SK-MEL-5 (cell line): Measurements from ENCODE around the gene FAM193B. TPM values are rescaled to one million over a fixed set of nuclear protein-coding genes. Genes with fewer than 3 reads are reported as not detected.
"Not testable (repeated sequence)": the region's sequence is repeated elsewhere in the genome, so short reads cannot be mapped to it uniquely, and the experiment has no call there.

Experiments used
- DNase-seq: peaks from one replicate; pipeline ENCODE4 v3.0.0-alpha.2; 2016; ENCODE audit warnings: low read depth, low spot score
- in situ Hi-C: cut with HindIII; loops from 2 replicates; pipeline ENCODE4 v1.10.0; 2016; ENCODE audit warnings: low sequenced_read_pairs, high pct_unique_total_duplicates, low pct_unique_long_range_greater_than_20kb
- total RNA-seq: library from RNA; depleted of rRNA; stranded (reverse); fragments of >200 nt; shearing (Covaris generic); gene quantifications from 2 replicates; pipeline ENCODE4 v1.2.3, GENCODE V29; 2014

FAM193B gene
- total RNA-seq, 1 experiment from 2014 or later = 11.4 TPM

GRCh38 chr5:177546258-177546741 lies 8.1 kb downstream of the FAM193B start:
- DNase-seq = peak; percentile 79
- in situ Hi-C loops = no loop called here

GRCh38 chr5:177545487-177546257 lies 8.7 kb downstream of the FAM193B start:
- peak; percentile 81 for DNase-seq
- in situ Hi-C loops = no loop called here

DNA sequence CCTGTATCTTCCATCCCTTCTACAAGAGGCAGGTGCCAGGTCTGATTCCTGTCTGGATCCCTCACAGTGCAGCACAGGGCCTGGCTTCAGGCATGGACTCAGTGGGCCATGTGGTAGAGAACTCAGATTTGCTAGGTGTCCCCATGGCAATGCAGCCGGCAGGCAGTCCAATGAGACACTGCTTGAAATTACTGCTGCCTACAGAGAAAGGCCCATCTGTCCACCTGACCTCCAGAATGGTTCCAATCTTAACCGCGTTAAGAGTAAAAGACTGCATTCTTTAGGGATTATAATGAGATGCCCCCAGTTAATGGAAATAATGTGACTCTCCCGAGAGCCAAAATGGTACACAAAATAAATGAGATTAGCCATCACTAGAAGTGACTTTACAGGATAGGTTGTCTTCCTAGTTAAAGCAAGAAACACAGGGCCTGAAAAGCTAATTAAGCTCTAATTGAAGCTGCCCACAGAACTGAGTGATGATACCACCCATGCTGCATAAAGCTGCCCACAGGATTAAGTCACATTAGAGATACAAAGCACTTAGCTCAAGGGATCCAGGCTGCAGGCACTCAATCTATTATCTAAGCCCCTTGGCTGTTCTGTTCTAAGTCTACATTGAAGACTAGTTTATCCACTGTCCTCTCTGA lies 11.4 kb downstream of the FAM193B start:
- DNase-seq = no peak
- in situ Hi-C loops = no loop called here

GRCh38 chr5:177540438-177540837 lies 13.9 kb downstream of the FAM193B start:
- DNase-seq = no peak
- in situ Hi-C loops = no loop called here

GRCh38 chr5:177539411-177539810 lies 15.0 kb downstream of the FAM193B start:
- no peak for DNase-seq
- in situ Hi-C loops = no loop called here

GRCh38 chr5:177538876-177539275 lies 15.5 kb downstream of the FAM193B start:
- in situ Hi-C loops = no loop called here

DNA sequence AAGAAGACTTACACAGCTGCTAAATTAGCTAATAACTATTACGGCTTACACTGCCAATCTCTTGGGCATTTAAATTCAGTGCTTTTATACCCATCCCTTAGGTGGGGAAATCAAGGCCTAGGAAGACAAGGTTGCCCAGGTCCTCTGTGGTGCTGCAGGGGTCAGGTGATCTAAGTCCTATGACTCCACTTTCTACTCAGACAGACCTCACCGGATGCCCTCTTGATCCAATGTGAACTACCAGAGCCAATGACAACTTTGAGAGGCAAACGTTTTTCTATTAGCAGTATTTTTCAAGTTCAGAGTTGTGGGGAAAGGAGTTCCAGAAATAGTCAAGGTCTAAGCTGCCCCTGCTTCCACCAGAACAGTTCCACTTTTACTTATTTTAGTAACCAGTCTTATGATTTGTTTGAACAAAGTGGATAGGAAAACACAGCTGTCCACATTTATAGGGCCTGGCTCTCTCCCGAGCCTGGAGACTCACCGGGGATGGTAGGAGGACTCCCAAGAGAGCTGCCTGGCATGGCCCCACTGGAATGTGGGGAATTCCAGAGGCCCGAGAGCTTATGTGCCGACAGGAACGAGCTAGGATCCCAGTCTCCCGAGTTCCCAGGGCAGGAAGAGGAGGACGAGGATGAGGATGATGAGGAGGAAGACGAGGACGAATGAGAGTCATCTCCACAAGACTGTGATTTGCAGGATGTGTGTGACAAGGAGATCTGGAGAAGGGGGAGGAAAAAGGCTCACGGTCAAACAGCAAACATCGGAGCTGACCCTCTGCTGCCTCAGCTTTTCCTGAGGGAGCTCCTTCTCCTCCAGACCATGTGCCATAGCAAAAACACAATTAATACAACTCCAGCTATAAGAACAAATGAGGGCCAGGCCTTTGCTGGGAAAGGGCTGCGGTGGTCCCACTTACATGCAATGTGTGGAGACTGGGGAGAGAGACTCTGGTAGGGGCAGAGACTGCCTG lies 16.7 kb downstream of the FAM193B start:
- in situ Hi-C loops = no loop called here
- no peak for DNase-seq

More at GRCh38 chr5:177538876-177539275, 15.5 kb downstream of the FAM193B start:
- no peak for DNase-seq

- in situ Hi-C loops = no loop called here
- no peak for DNase-seq
These were observed 18.0 kb downstream of the FAM193B start for GRCh38 chr5:177536386-177536785.

- DNase-seq = no peak
- in situ Hi-C loops = no loop called here
These were observed 19.2 kb downstream of the FAM193B start for GRCh38 chr5:177535125-177535524.

DNA sequence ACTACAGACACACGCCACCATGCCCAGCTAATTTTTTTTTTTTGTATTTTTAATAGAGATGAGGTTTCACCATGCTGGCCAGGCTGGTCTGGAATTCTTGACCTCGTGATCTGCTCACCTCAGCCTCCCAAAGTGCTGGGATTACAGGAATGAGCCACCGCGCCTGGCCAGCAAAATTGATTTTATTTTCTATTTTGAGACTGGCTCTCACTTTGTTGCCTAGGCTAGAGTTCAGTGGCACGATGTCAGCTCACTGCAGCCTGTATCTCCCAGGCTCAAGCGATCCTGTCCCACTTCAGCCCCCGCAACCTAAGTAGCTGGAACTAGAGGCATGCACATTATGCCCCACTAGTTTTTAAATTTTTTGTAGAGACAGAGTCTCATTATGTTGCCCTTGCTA lies 19.9 kb downstream of the FAM193B start:
- in situ Hi-C loops, DNase-seq: not testable (repeated sequence)

DNA sequence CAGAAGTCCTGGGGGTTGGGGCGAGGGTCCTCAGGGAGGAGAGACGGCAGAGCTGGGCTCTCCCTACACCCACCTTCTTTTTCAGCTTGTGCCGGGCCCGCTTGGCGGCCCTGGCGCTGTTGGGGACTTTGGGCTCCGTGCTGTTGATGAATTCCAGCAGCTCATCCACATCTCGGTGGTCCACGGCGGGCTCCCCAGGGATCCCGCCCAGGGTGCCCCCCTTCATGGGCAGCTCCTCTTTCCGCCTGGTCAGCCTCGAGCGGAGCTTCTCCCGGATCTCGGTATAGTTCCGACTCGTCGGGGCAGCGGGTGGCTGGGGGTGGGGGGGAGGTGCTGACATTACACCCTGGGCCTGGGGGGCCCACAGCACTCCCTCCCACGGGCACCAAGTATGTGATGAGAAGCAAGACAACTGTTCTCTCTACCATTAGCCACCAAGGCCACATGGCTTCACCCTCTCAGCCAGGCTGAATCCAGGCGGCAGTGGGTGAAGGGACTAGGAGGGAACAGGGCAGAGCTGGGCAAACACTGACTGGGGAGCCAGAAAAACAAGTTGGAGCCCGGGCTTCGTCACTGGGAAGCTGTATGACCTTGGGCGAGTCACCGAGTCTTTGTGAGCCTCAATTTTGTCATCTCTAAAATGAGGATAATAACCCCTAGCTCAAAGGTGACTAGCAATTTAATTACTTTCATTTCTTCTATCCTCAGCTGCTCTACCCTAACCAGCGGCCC lies 23.0 kb downstream of the FAM193B start:
- in situ Hi-C loops = no loop called here
- DNase-seq = no peak

DNA sequence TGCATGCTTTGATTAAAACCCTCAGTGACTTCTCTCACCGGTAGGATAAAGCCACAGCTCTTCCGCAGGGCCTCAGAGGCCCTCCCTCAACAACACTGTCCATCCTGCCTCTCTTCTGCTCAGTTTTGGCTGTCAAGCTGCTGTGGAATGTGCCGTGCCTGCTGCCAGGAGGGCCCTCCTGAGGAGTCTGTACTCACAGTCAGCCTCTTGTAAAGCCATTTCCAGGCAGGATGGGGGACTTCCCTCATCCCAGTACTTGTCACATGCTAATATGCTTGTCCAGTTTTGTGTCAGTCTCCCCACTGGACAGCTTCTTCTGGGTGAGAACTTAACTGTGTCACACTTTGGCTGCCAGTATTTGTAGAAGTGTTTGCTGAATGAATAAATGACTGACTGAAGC lies 23.7 kb downstream of the FAM193B start:
- in situ Hi-C loops = no loop called here
- DNase-seq = no peak

- in situ Hi-C loops = no loop called here
- no peak for DNase-seq
These were observed 24.8 kb downstream of the FAM193B start for GRCh38 chr5:177529247-177530203.

- DNase-seq = no peak
- in situ Hi-C loops = no loop called here
These were observed 25.7 kb downstream of the FAM193B start for GRCh38 chr5:177528631-177529030.

DNA sequence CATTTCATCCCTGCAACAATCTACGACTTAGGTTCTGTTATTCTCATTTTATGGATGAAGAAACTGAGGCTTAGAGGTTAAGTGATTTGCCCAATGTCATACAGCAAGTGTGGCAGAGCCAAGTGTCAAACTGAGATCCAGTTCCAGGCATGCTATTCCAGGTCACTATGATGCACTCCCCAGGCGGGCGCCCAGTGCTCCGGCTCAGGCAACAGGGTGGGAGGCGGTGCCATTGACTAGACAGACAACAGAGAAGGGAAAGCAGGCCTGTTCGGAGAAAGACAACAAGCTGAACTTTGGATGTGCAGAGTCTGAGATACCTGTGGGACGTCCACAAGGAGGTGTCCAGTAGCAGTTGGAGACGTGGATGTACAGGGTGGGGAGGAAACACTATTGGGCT lies 26.8 kb downstream of the FAM193B start:
- no peak for DNase-seq
- in situ Hi-C loops = no loop called here

DNA sequence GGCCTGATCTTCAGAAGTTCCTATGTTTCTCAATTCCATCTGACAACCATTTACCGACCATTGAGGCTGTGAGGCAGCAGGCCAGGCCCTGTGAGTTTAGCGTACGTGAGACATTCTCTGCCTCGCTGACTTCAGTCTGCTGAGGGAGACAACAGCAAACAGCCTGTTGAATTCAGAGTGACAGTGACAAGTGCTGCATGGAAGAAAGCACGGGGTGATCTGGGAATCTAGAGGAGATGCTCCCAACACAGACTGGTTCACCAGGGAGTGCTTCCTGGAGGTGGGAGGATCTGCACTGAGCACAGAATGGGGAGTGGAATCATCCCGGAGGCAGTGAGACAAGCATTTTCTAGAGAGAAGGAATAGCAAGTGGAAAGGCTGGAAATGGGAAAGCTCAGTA lies 27.6 kb downstream of the FAM193B start:
- in situ Hi-C loops = no loop called here

More for the DNA sequence above, 27.6 kb downstream of the FAM193B start:
- no peak for DNase-seq
